SK-N-SH (cell line): ENCODE measurements around the gene HOXA2. TPM values are rescaled to one million over a fixed set of nuclear protein-coding genes. Genes with fewer than 3 reads are reported as not detected.

Source experiments
- CTCF ChIA-PET: fragments of 300-600, 350-600 bp; formaldehyde crosslinking; extraction: SDS; loops from one replicate; lab custom pipeline; 2021; lab: Yijun Ruan, JAX
- POLR2A ChIA-PET: fragments of 350-600 bp; sonication (Branson Sonifier 250); formaldehyde crosslinking; extraction: SDS; loops from one replicate; lab custom pipeline; 2020; ENCODE audit warnings: antibody characterized with exemption, inconsistent platforms; lab: Yijun Ruan, JAX
- DNase-seq: peaks from one replicate; pipeline ENCODE4 v3.0.0; 2012
- H2AFZ ChIP-seq: fragments of 200-600 bp; sonication (generic); 2 replicates; pipeline ENCODE4 v1.8.1; 2016; ENCODE audit warnings: antibody characterized with exemption, mild to moderate bottlenecking, low read depth
- H3F3A ChIP-seq: fragments of 200-600 bp; sonication (generic); replicated peaks from 2 replicates; pipeline ENCODE3; 2016; ENCODE audit warnings: antibody characterized with exemption, mild to moderate bottlenecking; ENCODE audit not compliant: insufficient read depth
- H3K27ac ChIP-seq, 2 experiments: fragments of 200-500 bp in 1 of 2; fragments of 200-600 bp in 1 of 2; sonication (Bioruptor generic) in 1 of 2; sonication (generic), shearing (Covaris generic) in 1 of 2; 2 replicates each; pipeline versions ENCODE4 v1.5.1 to v1.6.1; 2014 to 2016; ENCODE audit warnings: low read depth in 2 of 2, inconsistent platforms in 1 of 2, low read length in 1 of 2, mild to moderate bottlenecking in 1 of 2, mixed read lengths in 1 of 2
- H3K27me3 ChIP-seq: fragments of 200-600 bp; sonication (generic), shearing (Covaris generic); 2 replicates; pipeline ENCODE4 v1.6.1; 2016; ENCODE audit warnings: mixed run types; ENCODE audit not compliant: insufficient read depth
- H3K36me3 ChIP-seq, 2 experiments: fragments of 200-500 bp in 1 of 2; fragments of 200-600 bp in 1 of 2; sonication (Bioruptor generic) in 1 of 2; sonication (generic) in 1 of 2; replicated peaks in 1 of 2; 2 replicates each; pipeline versions ENCODE3 to v1.5.1; 2014 to 2016; ENCODE audit warnings: low read length in 1 of 2, mild to moderate bottlenecking in 1 of 2; ENCODE audit not compliant: insufficient read depth in 2 of 2, control insufficient read depth in 1 of 2
- H3K4me1 ChIP-seq, 2 experiments: fragments of 200-500 bp in 1 of 2; fragments of 200-600 bp in 1 of 2; sonication (Bioruptor generic) in 1 of 2; sonication (generic), shearing (Covaris generic) in 1 of 2; 2 replicates each; pipeline versions ENCODE4 v1.5.1 to v1.6.1; 2014 to 2016; ENCODE audit warnings: low read depth in 1 of 2, low read length in 1 of 2, mixed run types in 1 of 2; ENCODE audit not compliant: insufficient read depth in 2 of 2, control insufficient read depth in 1 of 2
- H3K4me2 ChIP-seq: fragments of 200-600 bp; sonication (generic), shearing (Covaris generic); 2 replicates; pipeline ENCODE4 v1.6.1; 2017; ENCODE audit warnings: mixed run types
- H3K4me3 ChIP-seq, 2 experiments: fragments of 200-500 bp in 1 of 2; fragments of 200-600 bp in 1 of 2; sonication (Bioruptor generic) in 1 of 2; sonication (generic), shearing (Covaris generic) in 1 of 2; 2 replicates each; pipeline versions ENCODE4 v1.5.1 to v1.8.1; 2014 to 2016; ENCODE audit warnings: low read depth in 2 of 2, inconsistent platforms in 1 of 2, low read length in 1 of 2, mild to moderate bottlenecking in 1 of 2, mixed read lengths in 1 of 2, moderate library complexity in 1 of 2
- H3K79me2 ChIP-seq: fragments of 200-600 bp; sonication (generic); 2 replicates; pipeline ENCODE4 v1.8.1; 2017; ENCODE audit warnings: mild to moderate bottlenecking; ENCODE audit not compliant: insufficient read depth
- H3K9ac ChIP-seq: fragments of 200-600 bp; sonication (generic); 2 replicates; pipeline ENCODE4 v1.6.1; 2017; ENCODE audit warnings: mixed run types
- H3K9me2 ChIP-seq: fragments of 200-600 bp; sonication (generic); 2 replicates; pipeline ENCODE4 v1.6.1; 2017; ENCODE audit warnings: mixed run types
- H3K9me3 ChIP-seq: fragments of 200-600 bp; sonication (generic); 2 replicates; pipeline ENCODE4 v1.6.1; 2017; ENCODE audit warnings: mixed run types, mild to moderate bottlenecking, moderate library complexity
- H4K20me1 ChIP-seq: fragments of 200-600 bp; sonication (generic); 2 replicates; pipeline ENCODE4 v1.6.1; 2017; ENCODE audit warnings: mild to moderate bottlenecking, mixed run types; ENCODE audit not compliant: insufficient read depth
- CHD2 ChIP-seq: fragments of 150-350 bp; IDR thresholded peaks from 2 replicates; pipeline ENCODE4 v1.6.1; 2018; ENCODE audit warnings: low read length; ENCODE audit not compliant: partially characterized antibody
- CTCF ChIP-seq: fragments of 200-600 bp; sonication (generic); IDR thresholded peaks from 2 replicates; pipeline ENCODE4 v1.6.1; 2017; ENCODE audit warnings: antibody characterized with exemption, mild to moderate bottlenecking, moderate library complexity
- EP300 ChIP-seq, 2 experiments: IDR thresholded peaks; 2 replicates each; pipeline versions ENCODE4 v1.4.0 to v1.6.1; 2012; ENCODE audit warnings: borderline replicate concordance in 1 of 2, low read depth in 1 of 2, low read length in 1 of 2
- MEF2A ChIP-seq: IDR thresholded peaks from 2 replicates; pipeline ENCODE4 v1.4.0; 2012; ENCODE audit warnings: low read depth, borderline replicate concordance
- NFIC ChIP-seq: IDR thresholded peaks from 2 replicates; pipeline ENCODE4 v1.4.0; 2012; ENCODE audit warnings: borderline replicate concordance
- POLR2AphosphoS5 ChIP-seq: IDR thresholded peaks from 2 replicates; pipeline ENCODE4 v1.6.1; 2012; ENCODE audit warnings: low read depth, low read length
- RFX5 ChIP-seq: IDR thresholded peaks from 2 replicates; pipeline ENCODE4 v1.6.1; 2012; ENCODE audit warnings: mild to moderate bottlenecking, improper control_type of control experiment, low read length
- SIN3A ChIP-seq: IDR thresholded peaks from 2 replicates; pipeline ENCODE4 v1.6.1; 2012; ENCODE audit warnings: low read depth, mild to moderate bottlenecking, low read length, moderate library complexity, borderline replicate concordance
- TAF1 ChIP-seq: IDR thresholded peaks from 2 replicates; pipeline ENCODE4 v1.6.1; 2012; ENCODE audit warnings: low read depth, mild to moderate bottlenecking, low read length, moderate library complexity, borderline replicate concordance
- TEAD4 ChIP-seq: IDR thresholded peaks from 2 replicates; pipeline ENCODE4 v1.4.0; 2012; ENCODE audit warnings: mild to moderate bottlenecking, borderline replicate concordance; ENCODE audit not compliant: insufficient read depth
- WGBS: methylation state at CpG from one replicate; pipeline ENCODE4 v1.1.6; 2017; ENCODE audit warnings: low lambda C conversion rate; 5-methylcytosine and 5-hydroxymethylcytosine counted together
- polyA plus RNA-seq, 3 experiments: library from polyadenylated mRNA; depleted of rRNA; stranded (reverse); fragments of >200 nt; gene quantifications; 2 replicates each; pipeline ENCODE4 v1.2.3, GENCODE V29; 2012
- TF ChIP-seq, protein P1 (sequence below): fragments of 150-350 bp; IDR thresholded peaks from 2 replicates; pipeline ENCODE4 v1.6.1; 2016; ENCODE audit warnings: mild to moderate bottlenecking, low read depth, low read length
- TF ChIP-seq, protein P2 (sequence below): IDR thresholded peaks from 2 replicates; pipeline ENCODE4 v1.4.0; 2012; ENCODE audit warnings: low read depth
- TF ChIP-seq, protein P3 (sequence below): IDR thresholded peaks from 2 replicates; pipeline ENCODE4 v1.6.1; 2012; ENCODE audit warnings: mild to moderate bottlenecking, low read depth, low read length, moderate library complexity
- TF ChIP-seq, protein P4 (sequence below): IDR thresholded peaks from 2 replicates; pipeline ENCODE4 v1.4.0; 2012; ENCODE audit warnings: low read depth, borderline replicate concordance

HOXA2 gene
- polyA plus RNA-seq, 1 of the 3 experiments (the other 2 are of a cell fraction): not detected

GRCh38 chr7:27091941-27092818 is 10.3 kb downstream of the HOXA2 start:
- ChIA-PET CTCF (interaction anchor here (1.4 kb wide), 1 partner anchor 9 kb away, joined by 3 read pairs; no protein-coding TSS in a partner anchor), POLR2A (no interaction called here)
- TF ChIP-seq TAF1 (no peak), RFX5 (no peak), NFIC (no peak), CHD2 (no peak), EP300 (IDR thresholded peaks at IDR 0.05; ENCODE audit: borderline replicate concordance in 1 of 2, low read depth in 1 of 2, low read length in 1 of 2) (no peak), SIN3A (no peak), TEAD4 (no peak), CTCF (no peak), POLR2AphosphoS5 (no peak), MEF2A (no peak)
- TF ChIP-seq, protein P1, sequence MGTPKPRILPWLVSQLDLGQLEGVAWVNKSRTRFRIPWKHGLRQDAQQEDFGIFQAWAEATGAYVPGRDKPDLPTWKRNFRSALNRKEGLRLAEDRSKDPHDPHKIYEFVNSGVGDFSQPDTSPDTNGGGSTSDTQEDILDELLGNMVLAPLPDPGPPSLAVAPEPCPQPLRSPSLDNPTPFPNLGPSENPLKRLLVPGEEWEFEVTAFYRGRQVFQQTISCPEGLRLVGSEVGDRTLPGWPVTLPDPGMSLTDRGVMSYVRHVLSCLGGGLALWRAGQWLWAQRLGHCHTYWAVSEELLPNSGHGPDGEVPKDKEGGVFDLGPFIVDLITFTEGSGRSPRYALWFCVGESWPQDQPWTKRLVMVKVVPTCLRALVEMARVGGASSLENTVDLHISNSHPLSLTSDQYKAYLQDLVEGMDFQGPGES: no peak
- TF ChIP-seq, protein P2, sequence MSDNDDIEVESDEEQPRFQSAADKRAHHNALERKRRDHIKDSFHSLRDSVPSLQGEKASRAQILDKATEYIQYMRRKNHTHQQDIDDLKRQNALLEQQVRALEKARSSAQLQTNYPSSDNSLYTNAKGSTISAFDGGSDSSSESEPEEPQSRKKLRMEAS: no peak
- TF ChIP-seq, protein P3, sequence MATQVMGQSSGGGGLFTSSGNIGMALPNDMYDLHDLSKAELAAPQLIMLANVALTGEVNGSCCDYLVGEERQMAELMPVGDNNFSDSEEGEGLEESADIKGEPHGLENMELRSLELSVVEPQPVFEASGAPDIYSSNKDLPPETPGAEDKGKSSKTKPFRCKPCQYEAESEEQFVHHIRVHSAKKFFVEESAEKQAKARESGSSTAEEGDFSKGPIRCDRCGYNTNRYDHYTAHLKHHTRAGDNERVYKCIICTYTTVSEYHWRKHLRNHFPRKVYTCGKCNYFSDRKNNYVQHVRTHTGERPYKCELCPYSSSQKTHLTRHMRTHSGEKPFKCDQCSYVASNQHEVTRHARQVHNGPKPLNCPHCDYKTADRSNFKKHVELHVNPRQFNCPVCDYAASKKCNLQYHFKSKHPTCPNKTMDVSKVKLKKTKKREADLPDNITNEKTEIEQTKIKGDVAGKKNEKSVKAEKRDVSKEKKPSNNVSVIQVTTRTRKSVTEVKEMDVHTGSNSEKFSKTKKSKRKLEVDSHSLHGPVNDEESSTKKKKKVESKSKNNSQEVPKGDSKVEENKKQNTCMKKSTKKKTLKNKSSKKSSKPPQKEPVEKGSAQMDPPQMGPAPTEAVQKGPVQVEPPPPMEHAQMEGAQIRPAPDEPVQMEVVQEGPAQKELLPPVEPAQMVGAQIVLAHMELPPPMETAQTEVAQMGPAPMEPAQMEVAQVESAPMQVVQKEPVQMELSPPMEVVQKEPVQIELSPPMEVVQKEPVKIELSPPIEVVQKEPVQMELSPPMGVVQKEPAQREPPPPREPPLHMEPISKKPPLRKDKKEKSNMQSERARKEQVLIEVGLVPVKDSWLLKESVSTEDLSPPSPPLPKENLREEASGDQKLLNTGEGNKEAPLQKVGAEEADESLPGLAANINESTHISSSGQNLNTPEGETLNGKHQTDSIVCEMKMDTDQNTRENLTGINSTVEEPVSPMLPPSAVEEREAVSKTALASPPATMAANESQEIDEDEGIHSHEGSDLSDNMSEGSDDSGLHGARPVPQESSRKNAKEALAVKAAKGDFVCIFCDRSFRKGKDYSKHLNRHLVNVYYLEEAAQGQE: no peak
- TF ChIP-seq, protein P4, sequence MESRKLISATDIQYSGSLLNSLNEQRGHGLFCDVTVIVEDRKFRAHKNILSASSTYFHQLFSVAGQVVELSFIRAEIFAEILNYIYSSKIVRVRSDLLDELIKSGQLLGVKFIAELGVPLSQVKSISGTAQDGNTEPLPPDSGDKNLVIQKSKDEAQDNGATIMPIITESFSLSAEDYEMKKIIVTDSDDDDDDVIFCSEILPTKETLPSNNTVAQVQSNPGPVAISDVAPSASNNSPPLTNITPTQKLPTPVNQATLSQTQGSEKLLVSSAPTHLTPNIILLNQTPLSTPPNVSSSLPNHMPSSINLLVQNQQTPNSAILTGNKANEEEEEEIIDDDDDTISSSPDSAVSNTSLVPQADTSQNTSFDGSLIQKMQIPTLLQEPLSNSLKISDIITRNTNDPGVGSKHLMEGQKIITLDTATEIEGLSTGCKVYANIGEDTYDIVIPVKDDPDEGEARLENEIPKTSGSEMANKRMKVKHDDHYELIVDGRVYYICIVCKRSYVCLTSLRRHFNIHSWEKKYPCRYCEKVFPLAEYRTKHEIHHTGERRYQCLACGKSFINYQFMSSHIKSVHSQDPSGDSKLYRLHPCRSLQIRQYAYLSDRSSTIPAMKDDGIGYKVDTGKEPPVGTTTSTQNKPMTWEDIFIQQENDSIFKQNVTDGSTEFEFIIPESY: no peak
- Histone ChIP-seq H3K9ac (no peak overlapping the region), H3K4me2 (no peak overlapping the region), H3K36me3 (no peaks in the 10 kb centered on the region), H3K4me1 (no peaks in the 10 kb centered on the region; a peak in 1 of 4 replicates), H3K9me2 (no peaks in the 10 kb centered on the region), H2AFZ (no peak overlapping the region), H3K9me3 (no peaks in the 10 kb centered on the region), H3K79me2 (no peaks in the 10 kb centered on the region), H3K27ac (no peak overlapping the region), H3K27me3 (peaks cover 93% of the 10 kb centered on the region), H4K20me1 (no peaks in the 10 kb centered on the region), H3F3A (no peaks in the 10 kb centered on the region), H3K4me3 (no peak overlapping the region)
- 10% methylated on average over 9 of the region's 9 CpGs for WGBS
- no peak for DNase-seq
